ENCODE data around the gene GPR42.
"Not testable (repeated sequence)": the region's sequence is repeated elsewhere in the genome, so short reads cannot be mapped to it uniquely, and the experiment has no call there.

The GPR42 gene

GRCh38 chr19:35392742-35393715 is 22.2 kb downstream of the GPR42 start:
- in situ Hi-C loops (cut with MboI; ENCODE audit: low sequenced_read_pairs), result no loop called here

- in situ Hi-C loops (cut with MboI; ENCODE audit: low sequenced_read_pairs), result no loop called here
Measured at GRCh38 chr19:35395382-35396199, 24.7 kb downstream of the GPR42 start.

- in situ Hi-C loops (cut with MboI; ENCODE audit: low sequenced_read_pairs), result no loop called here
Measured at GRCh38 chr19:35396240-35396885, 25.5 kb downstream of the GPR42 start.

- in situ Hi-C loops (cut with MboI; ENCODE audit: low sequenced_read_pairs), result no loop called here
Measured at GRCh38 chr19:35397064-35397463, 26.2 kb downstream of the GPR42 start.

GRCh38 chr19:35398570-35398969 is 27.7 kb downstream of the GPR42 start:
- in situ Hi-C loops (cut with MboI; ENCODE audit: low sequenced_read_pairs), result no loop called here

- in situ Hi-C loops (cut with MboI; ENCODE audit: low sequenced_read_pairs), result no loop called here
Measured at GRCh38 chr19:35399231-35399630, 28.4 kb downstream of the GPR42 start.

GRCh38 chr19:35399948-35400772 is 29.3 kb downstream of the GPR42 start:
- in situ Hi-C loops (cut with MboI; ENCODE audit: low sequenced_read_pairs), result no loop called here

GRCh38 chr19:35400773-35401100 is 29.9 kb downstream of the GPR42 start:
- in situ Hi-C loops (cut with MboI; ENCODE audit: low sequenced_read_pairs), result no loop called here

- in situ Hi-C loops (cut with MboI; ENCODE audit: low sequenced_read_pairs), result not testable (repeated sequence)
Measured at GRCh38 chr19:35401416-35401815, 30.5 kb downstream of the GPR42 start.

GRCh38 chr19:35403116-35403760 is 32.4 kb downstream of the GPR42 start:
- in situ Hi-C loops (cut with MboI; ENCODE audit: low sequenced_read_pairs), result no loop called here

GRCh38 chr19:35404879-35405622 is 34.2 kb downstream of the GPR42 start:
- in situ Hi-C loops (cut with MboI; ENCODE audit: low sequenced_read_pairs), result no loop called here

GRCh38 chr19:35407619-35408018 is 36.8 kb downstream of the GPR42 start:
- in situ Hi-C loops (cut with MboI; ENCODE audit: low sequenced_read_pairs), result no loop called here

GRCh38 chr19:35408284-35409171 is 37.7 kb downstream of the GPR42 start:
- in situ Hi-C loops (cut with MboI; ENCODE audit: low sequenced_read_pairs), result no loop called here

- in situ Hi-C loops (cut with MboI; ENCODE audit: low sequenced_read_pairs), result no loop called here
Measured at GRCh38 chr19:35409191-35409590, 38.3 kb downstream of the GPR42 start.

- in situ Hi-C loops (cut with MboI; ENCODE audit: low sequenced_read_pairs), result no loop called here
Measured at GRCh38 chr19:35410487-35410886, 39.6 kb downstream of the GPR42 start.

- in situ Hi-C loops (cut with MboI; ENCODE audit: low sequenced_read_pairs), result no loop called here
Measured at GRCh38 chr19:35414442-35414841, 43.6 kb downstream of the GPR42 start.

GRCh38 chr19:35416331-35416730 is 45.5 kb downstream of the GPR42 start:
- in situ Hi-C loops (cut with MboI; ENCODE audit: low sequenced_read_pairs), result no loop called here

GRCh38 chr19:35417278-35417677 is 46.4 kb downstream of the GPR42 start:
- in situ Hi-C loops (cut with MboI; ENCODE audit: low sequenced_read_pairs), result no loop called here
